GM18502 (cell line): ENCODE data around the gene CHST5.

Experiments used
- ATAC-seq: cut with Tn5 transposase; IDR thresholded peaks from one replicate; pipeline ENCODE4 v1.9.1; 2021; ENCODE audit warnings: mild to moderate bottlenecking; ENCODE audit not compliant: unreplicated experiment, poor library complexity

The CHST5 gene

GRCh38 chr16:75535901-75536300 lies at the start of gene CHST5:
TSS of gene CHST5 (minus strand) at chr16:75536108. CDS start at chr16:75530384, 5,724 bp downstream.
- ATAC-seq = no peak

- peak; percentile 81 for ATAC-seq
These were observed 48.2 kb upstream of the CHST5 start for GRCh38 chr16:75584108-75584507.

- ATAC-seq = no peak
These were observed 43.5 kb upstream of the CHST5 start for GRCh38 chr16:75579281-75579834.

- no peak for ATAC-seq
These were observed 42.8 kb upstream of the CHST5 start for GRCh38 chr16:75578725-75579124.

DNA sequence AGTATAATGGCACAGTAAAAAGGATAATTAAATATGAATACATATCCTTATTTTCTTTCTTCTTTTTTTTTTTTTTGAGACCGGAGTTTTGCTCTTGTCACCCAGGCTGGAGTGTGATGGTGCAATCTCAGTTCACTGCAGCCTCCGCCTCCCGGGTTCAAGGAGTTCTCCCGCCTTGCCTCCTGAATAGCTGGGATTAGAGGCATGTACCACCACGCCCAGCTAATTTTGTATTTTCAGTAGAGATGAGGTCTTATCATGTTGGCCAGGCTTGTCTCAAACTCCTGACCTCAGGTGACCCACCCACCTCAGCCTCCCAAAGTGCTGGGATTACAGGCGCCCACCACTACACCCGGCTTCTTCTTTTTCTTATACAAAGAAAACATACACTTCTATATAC lies 42.3 kb upstream of the CHST5 start:
- no peak for ATAC-seq

DNA sequence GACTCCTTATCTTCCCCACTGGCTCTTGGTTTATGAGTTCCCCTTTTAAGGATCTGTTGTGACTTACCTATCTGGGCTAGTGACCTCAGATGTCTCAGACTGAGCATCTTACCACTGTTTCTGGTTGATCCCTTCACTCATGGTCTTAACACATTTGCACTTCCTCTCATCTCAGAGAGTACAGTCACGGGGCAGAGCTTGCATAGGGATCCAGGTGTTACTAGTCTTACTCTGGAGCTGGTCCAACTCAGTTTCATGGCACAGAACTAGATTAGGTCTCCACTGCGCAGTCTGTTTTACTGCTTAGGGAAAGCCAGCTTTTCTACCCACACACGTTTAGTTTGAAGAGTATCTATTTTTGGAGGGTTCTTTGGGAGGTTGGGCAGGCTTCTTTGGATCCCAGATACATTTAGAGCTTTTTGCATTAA lies 40.5 kb upstream of the CHST5 start:
- ATAC-seq = peak; percentile 61

GRCh38 chr16:75575958-75576357 lies 40.0 kb upstream of the CHST5 start:
- ATAC-seq = peak; percentile 1

- ATAC-seq = no peak
These were observed 38.0 kb upstream of the CHST5 start for GRCh38 chr16:75573955-75574354.

DNA sequence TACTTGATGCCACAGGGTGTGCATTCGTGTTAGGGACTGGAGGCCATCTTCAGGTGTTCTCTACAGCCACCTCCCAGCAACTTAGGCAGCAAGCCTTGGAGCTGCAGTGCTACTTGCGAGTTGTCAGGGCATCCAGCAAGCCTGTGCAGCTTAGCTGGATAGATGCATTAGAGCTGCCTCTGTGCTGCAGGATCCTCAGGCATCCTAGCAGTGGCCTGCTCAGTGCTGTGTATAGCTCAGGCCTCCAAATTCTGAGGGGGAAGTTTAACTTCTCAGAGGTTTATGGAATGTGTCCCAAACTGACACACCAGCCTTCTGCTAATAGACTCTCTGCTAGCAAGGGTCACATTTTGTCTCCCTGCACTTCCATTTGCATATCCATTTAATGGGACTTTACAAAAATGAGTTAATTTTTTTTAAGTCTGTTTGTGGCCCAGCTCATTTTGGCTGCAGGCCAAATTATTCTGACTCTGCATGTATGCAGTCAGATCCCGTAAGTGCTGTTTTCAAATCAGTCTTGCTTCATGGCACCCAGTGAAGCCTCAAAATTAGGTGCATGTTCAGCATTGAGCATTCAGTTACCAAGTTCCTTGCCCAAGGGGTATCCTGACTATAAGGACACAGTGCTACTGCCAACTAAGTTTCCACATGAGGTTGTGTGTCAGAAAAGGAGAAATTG lies 37.1 kb upstream of the CHST5 start:
- ATAC-seq = no peak

GRCh38 chr16:75570396-75571065 lies 34.6 kb upstream of the CHST5 start:
- ATAC-seq = no peak

- ATAC-seq = no peak
These were observed 32.0 kb upstream of the CHST5 start for GRCh38 chr16:75567911-75568310.

GRCh38 chr16:75566758-75567255 lies 30.9 kb upstream of the CHST5 start:
- peak; percentile 3 for ATAC-seq

GRCh38 chr16:75566040-75566757 lies 30.3 kb upstream of the CHST5 start, which contains the start of gene GABARAPL2:
TSS of gene GABARAPL2 (plus strand) at chr16:75566379. CDS start at chr16:75566487, 108 bp downstream.
- peak; percentile 73 for ATAC-seq

DNA sequence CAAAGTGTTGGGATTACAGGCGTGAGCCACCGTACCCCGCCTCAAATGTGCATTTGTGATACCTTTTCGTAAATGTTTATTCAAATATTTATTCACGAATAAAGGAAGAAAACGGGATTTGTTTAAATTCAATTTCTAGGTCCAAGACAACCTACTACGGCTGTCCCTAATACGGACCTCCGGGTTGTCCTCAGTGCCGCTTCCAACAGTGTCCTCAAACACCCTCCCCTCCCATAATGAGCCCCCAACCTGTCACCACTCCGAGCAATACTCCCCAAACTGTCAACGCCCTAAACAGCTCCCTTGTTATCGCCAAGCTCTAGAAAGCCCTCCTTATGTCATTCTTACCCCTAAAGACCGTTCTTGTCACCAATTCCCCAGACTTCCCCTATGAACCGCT lies 29.7 kb upstream of the CHST5 start:
- no peak for ATAC-seq

GRCh38 chr16:75559564-75560372 lies 23.9 kb upstream of the CHST5 start:
- ATAC-seq = no peak

GRCh38 chr16:75558846-75559401 lies 23.0 kb upstream of the CHST5 start:
- ATAC-seq = no peak

DNA sequence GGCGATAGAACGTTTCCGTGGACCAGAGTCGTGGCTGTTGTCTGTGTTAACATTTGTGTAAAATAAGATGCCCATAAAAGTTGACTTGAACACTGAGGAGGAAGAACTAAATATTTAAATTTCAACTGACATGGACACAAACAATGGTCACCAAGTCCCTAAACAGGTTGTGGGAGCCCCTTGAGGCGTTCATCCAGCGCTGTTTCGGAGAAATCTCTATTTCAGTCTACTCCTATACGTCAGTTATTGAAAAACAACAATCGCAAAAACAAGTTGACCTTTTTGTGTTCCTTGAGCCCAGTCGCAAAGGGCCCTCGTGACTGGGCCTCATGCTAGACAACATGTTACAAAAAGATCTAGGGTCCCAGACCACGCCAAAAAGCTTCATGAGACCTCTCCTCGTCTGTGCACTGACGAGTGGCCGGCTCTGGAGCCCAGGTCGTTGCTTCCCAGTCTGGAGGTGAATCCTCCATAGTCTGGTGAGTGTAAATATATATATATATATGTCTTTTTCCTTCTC lies 20.6 kb upstream of the CHST5 start:
- ATAC-seq = no peak

DNA sequence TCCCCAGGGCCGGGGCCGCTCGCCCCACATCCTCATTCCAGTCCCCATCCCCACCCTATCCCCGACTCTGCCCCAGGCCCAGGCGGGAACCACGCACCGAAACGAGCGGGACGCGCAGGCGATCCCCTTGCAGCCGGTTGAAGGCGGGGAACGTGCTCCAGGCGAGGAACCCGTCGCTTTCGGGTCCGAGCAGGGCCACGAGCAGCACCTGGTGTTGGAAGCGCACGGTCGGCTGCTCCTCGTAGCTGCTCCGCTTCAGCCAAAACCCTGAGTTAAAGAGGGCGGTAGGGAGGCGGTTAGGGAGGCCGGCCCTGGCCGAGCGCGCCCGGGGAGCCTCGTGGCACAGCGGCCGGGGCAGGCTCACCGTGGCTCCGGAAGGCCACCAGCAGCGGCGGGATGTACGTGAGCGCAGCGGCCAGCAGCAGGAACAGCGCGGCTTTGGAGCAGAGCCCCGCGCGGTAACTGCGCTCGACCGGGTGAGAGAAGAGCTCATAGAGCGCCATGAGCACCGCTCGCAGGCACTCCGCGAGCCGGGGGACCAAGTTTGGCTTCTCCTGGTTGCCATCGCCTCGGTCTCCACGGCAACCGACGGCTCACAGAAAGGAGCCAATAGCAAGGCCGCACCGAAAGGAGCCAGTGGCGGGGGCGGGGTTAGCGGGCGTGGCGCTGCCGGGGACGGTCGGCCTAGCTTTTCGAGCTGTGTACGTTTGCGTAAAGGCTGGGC lies 20.0 kb upstream of the CHST5 start, which contains the start of gene TMEM231:
TSS of gene TMEM231 (minus strand) at position 546 of the 724 bp plus-strand sequence. CDS start at position 503, 43 bp downstream.
- ATAC-seq = peak; percentile 97
